DMS114 treated with DMSO at 0.1 percent for 48 hours (cell line): ENCODE data around the gene RPS6KA2.

ENCODE experiments used
- DNase-seq: peaks from one replicate; lab custom pipeline; 2025; ENCODE audit not compliant: unreplicated experiment; lab: John Stamatoyannopoulos, UW

Gene RPS6KA2

DNA sequence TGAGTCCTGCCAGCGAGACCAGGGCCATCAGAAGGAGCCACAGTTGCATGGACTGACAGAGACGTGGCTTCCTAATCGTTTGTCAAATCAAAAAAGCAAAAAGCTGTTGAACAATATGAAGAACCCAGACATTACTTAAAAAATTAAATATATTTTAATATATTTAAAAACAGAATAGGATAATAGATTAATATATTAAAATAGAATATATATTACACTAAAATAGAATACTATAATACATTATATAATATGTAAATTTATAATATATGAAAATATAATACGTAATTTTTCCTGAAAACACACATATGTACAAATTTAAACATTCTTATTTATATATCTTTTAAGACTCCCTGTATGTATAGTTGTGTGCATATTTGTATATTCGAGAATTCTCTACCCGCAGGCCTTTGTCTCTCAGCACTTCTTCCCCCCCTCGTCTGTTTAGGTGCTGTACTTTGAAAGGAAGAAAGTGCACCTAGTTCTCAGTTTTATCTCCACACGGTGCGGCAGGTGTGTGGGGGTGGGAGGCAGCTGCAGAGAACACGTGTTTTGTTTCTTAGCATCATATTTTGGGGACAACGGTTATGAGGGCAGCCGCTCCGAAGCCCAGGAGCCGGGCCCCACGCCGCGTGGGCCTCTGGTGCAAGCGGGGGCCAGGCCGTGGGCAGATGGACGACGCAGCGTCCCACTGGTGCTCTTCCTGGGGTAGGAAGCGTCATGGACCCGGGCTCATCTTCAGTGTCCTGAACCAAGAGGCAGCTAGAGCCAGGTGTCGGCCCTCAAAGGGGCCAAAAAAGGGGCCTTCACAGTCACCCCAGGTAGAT lies 172.1 kb downstream of the RPS6KA2 start:
- no peak for DNase-seq

GRCh38 chr6:166453651-166454050 lies 173.4 kb downstream of the RPS6KA2 start:
- no peak for DNase-seq

- DNase-seq, result no peak
These were observed 176.7 kb downstream of the RPS6KA2 start for GRCh38 chr6:166450167-166450873.

- DNase-seq, result no peak
These were observed 177.4 kb downstream of the RPS6KA2 start for GRCh38 chr6:166449641-166450040.

- DNase-seq, result no peak
These were observed 178.0 kb downstream of the RPS6KA2 start for GRCh38 chr6:166449036-166449435.

GRCh38 chr6:166448432-166448831 lies 178.6 kb downstream of the RPS6KA2 start:
- no peak for DNase-seq

DNA sequence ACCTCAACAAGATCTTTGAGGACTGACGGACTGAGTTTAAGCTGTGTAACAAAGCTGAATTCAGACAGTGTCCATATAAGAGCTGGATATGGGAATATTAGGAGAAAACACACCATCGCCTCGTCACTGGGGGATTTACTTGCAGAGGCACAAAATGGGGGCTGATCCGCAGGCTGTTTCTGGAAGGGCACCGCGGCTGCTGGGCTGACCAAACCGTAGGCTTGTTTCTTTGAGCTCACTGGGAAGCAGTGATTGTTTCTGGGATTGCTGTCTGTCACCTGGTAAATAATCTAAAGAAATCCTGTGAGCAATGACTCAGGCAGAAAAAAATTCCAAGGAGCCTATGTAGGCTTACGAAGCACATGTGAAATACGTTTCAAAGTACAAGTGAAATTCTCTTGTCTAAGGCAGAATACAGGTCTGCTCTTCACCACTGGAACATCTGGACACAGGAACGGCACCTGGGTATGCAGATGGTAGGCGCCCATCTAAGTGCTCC lies 180.4 kb downstream of the RPS6KA2 start:
- no peak for DNase-seq

DNA sequence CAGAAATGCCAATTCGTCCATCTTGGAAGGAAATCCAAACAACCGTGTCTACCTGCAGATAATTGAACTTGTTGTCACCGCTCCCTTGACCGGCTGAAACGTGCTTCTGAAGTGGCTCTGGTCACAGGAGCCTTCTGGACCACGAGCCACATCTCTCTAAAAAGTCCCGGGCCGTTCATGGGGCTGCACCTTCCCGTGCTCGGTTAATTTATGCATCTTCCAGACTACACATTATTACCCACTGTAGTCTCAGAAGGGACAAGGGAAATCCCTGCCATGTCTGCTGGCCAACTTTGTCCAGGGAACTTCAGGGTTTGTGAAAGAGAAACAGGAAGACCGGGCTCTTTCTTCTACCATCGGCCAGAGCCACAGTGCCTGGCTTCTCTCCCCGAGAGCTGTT lies 180.9 kb downstream of the RPS6KA2 start:
- DNase-seq, result no peak

DNA sequence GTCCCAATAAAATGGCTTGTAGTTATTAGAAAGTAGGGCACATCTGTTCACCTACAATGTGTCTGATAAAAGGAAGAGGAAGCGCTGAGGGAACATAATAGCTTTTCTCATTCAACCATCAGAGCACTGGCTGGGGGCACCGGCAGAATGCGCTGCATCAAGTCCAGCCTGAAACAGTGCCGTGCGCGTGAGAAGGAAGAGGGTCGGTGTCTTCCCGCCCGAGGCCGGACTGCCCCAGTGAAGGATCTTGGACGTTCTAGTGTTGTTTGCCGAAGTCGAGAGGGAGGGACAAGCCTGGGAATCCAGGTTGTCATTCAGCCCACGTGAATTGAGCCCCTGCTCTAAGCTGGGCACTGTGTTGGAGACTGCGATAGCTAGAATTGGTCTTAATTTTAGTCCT lies 182.6 kb downstream of the RPS6KA2 start:
- no peak for DNase-seq

- no peak for DNase-seq
These were observed 183.9 kb downstream of the RPS6KA2 start for GRCh38 chr6:166443166-166443565.

GRCh38 chr6:166442131-166442685 lies 184.8 kb downstream of the RPS6KA2 start:
- DNase-seq, result no peak

- DNase-seq, result no peak
These were observed 185.5 kb downstream of the RPS6KA2 start for GRCh38 chr6:166441325-166442078.

GRCh38 chr6:166440729-166441128 lies 186.3 kb downstream of the RPS6KA2 start:
- no peak for DNase-seq

GRCh38 chr6:166440106-166440505 lies 186.9 kb downstream of the RPS6KA2 start:
- no peak for DNase-seq

DNA sequence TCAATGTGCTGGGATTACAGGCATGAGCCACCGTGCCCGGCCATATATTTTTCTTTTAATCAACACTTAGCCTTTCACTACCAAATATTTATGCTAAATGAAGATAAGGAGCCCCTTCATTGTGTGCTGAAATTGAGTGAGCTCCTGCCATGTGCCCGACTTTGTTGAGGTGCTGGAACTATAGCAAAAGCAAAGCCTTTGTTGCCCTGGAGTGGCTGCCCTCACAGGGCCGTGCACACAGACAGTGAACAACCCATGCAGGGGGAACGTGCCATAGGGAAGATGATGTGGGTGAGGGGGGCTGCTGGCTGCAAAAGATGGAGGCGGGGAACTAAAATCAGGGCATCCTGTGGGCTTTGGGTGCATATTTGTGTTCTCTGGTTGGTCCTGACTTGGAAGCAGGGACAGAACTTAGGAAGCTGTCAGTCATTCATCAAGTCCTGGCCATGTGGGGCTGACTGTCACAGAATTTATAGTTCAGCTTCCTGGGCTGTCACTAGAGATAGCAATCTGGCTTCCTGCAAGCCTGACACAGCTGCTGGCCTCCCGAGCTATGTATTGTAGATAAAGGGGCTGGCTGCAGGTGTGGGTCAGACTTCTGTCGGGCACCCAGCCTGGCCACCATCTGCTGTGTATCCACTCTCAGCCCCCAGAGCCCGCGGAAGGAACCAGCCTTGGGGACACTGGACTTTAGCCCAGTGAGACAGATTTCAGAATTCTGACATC lies 187.5 kb downstream of the RPS6KA2 start:
- no peak for DNase-seq

DNA sequence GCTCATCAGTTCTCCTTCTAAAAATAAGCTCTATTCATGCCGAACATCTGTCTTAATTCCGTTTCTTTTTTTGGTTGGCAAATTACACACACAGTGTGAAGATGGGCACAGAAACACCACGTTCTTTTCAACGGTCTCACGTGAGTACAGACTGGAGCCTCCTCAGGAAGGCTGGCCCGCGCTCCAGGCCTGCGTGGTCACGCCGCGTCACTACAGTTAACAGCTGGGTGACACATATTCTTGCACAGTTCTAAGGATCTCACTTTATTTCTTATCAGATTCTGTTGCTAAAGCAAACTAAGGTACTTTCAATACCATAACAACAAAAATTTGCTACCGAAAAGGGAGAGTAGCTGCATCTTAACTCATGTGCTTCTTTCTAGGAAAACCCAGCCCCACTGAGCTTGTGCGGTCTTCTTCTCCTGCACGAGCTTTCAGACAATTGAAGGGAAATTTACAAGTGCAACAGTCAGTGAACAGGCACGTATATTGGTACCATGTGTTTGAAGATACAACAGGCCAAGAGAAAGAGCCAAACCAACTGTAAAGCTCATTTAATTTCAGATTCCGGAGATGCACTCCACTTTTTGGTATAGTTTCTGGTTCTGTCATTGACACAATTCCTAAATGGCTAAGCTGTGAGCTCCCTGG lies 188.7 kb downstream of the RPS6KA2 start:
- no peak for DNase-seq

GRCh38 chr6:166437661-166438060 lies 189.4 kb downstream of the RPS6KA2 start:
- no peak for DNase-seq

- no peak for DNase-seq
These were observed 190.6 kb downstream of the RPS6KA2 start for GRCh38 chr6:166436195-166437139.

- no peak for DNase-seq
These were observed 191.5 kb downstream of the RPS6KA2 start for GRCh38 chr6:166435574-166435973.
